GM12878 (cell line): ENCODE results near the gene IRX4. TPM values are rescaled to one million over a fixed set of nuclear protein-coding genes. Genes with fewer than 3 reads are reported as not detected.

Source experiments
- ATAC-seq: fragments of 200-7000 bp; cut with Tn5 transposase; 3 replicates; pipeline ENCODE4 v1.9.1; 2020; ENCODE audit warnings: mild to moderate bottlenecking, moderate library complexity
- BruUV-seq: library from RNA; stranded (reverse); fragments of 400-500 nt; replicated peaks from 2 replicates; lab custom pipeline; 2021; lab: Mats Ljungman, UMichigan
- CTCF ChIA-PET: fragments of 300-600 bp; sonication (Branson Sonifier 250); formaldehyde crosslinking; extraction: SDS; loops from one replicate; lab custom pipeline; 2021; ENCODE audit warnings: inconsistent platforms; lab: Yijun Ruan, JAX
- POLR2A ChIA-PET: fragments of 350-600 bp; formaldehyde crosslinking; extraction: SDS; loops from one replicate; lab custom pipeline; 2021; ENCODE audit warnings: inconsistent platforms; lab: Charles Lee
- RAD21 ChIA-PET: fragments of 300-600 bp; sonication (Branson Sonifier 250); formaldehyde crosslinking; loops from one replicate; lab custom pipeline; 2023; ENCODE audit warnings: antibody characterized with exemption; ENCODE audit not compliant: unreplicated experiment; lab: Charles Lee
- SMC1A ChIA-PET: fragments of 300-600 bp; sonication (Branson Sonifier 250); formaldehyde crosslinking; loops from one replicate; lab custom pipeline; 2023; ENCODE audit not compliant: unreplicated experiment, uncharacterized antibody; lab: Charles Lee
- DNase-seq: peaks from one replicate; pipeline ENCODE4 v3.0.0-alpha.2; 2011; ENCODE audit warnings: low read depth, low spot score
- FAIRE-seq: peaks from 3 replicates; lab custom pipeline; 2011; peaks lifted over from hg19 to GRCh38; lab: Jason Lieb, UNC
- H2AFZ ChIP-seq: 2 replicates; pipeline ENCODE4 v1.6.0; 2011; ENCODE audit warnings: low read depth, low read length, control low read depth; ENCODE audit not compliant: control insufficient read depth
- H3K27ac ChIP-seq: 2 replicates; pipeline ENCODE4 v1.5.1; 2011; ENCODE audit warnings: control low read depth; ENCODE audit not compliant: control insufficient read depth, insufficient read depth
- H3K27me3 ChIP-seq, 2 experiments: replicated peaks in 1 of 2; 2 replicates each; pipeline versions ENCODE4 v1.6.0 to v1.6.1; 2011; ENCODE audit warnings: low read length in 1 of 2; ENCODE audit not compliant: control insufficient read depth in 2 of 2, insufficient read depth in 2 of 2
- H3K36me3 ChIP-seq, 2 experiments: 2 replicates each; pipeline ENCODE4 v1.5.1; 2011; ENCODE audit warnings: low read length in 1 of 2; ENCODE audit not compliant: control insufficient read depth in 2 of 2, insufficient read depth in 2 of 2
- H3K4me1 ChIP-seq: 2 replicates; pipeline ENCODE4 v1.6.1; 2011; ENCODE audit warnings: mild to moderate bottlenecking, low read length, moderate library complexity, mixed read lengths; ENCODE audit not compliant: control insufficient read depth, insufficient read depth
- H3K4me2 ChIP-seq: 2 replicates; pipeline ENCODE4 v1.6.0; 2011; ENCODE audit warnings: control low read depth; ENCODE audit not compliant: control insufficient read depth, insufficient read depth
- H3K4me3 ChIP-seq: fragments of 200-600 bp; sonication (generic); 2 replicates; pipeline ENCODE4 v1.5.1; 2016
- H3K79me2 ChIP-seq: 2 replicates; pipeline ENCODE4 v1.6.0; 2011; ENCODE audit warnings: low read length; ENCODE audit not compliant: control insufficient read depth, insufficient read depth
- H3K9ac ChIP-seq: 2 replicates; pipeline ENCODE4 v1.8.0; 2011; ENCODE audit warnings: low read length, control low read depth, mixed read lengths; ENCODE audit not compliant: control insufficient read depth, insufficient read depth
- H3K9me3 ChIP-seq: replicated peaks from 3 replicates; pipeline ENCODE4 v1.5.1; 2011; ENCODE audit warnings: mild to moderate bottlenecking, low read length; ENCODE audit not compliant: control insufficient read depth, insufficient read depth
- H4K20me1 ChIP-seq: 2 replicates; pipeline ENCODE4 v1.6.0; 2011; ENCODE audit not compliant: control insufficient read depth, insufficient read depth
- BHLHE40 ChIP-seq, 2 experiments: fragments of 450-650 bp in 1 of 2; IDR thresholded peaks; 2 replicates each; pipeline ENCODE4 v1.6.1; 2011 to 2017; ENCODE audit warnings: low read depth in 2 of 2, borderline replicate concordance in 1 of 2, improper control_type of control experiment in 1 of 2, low read length in 1 of 2, mild to moderate bottlenecking in 1 of 2
- CBX5 ChIP-seq: sonication (generic); IDR thresholded peaks from 2 replicates; pipeline ENCODE4 v1.6.1; 2016; ENCODE audit warnings: low read depth, moderate library complexity, mild to moderate bottlenecking, inconsistent platforms
- LARP7 ChIP-seq: fragments of 450-650 bp; IDR thresholded peaks from 2 replicates; pipeline ENCODE4 v1.6.1; 2017; ENCODE audit warnings: mild to moderate bottlenecking
- SREBF2 ChIP-seq: IDR thresholded peaks from 2 replicates; pipeline ENCODE4 v1.6.1; 2012; ENCODE audit warnings: mild to moderate bottlenecking, low read length
- ZBED1 ChIP-seq: IDR thresholded peaks from 2 replicates; pipeline ENCODE4 v1.6.1; 2016; ENCODE audit warnings: borderline replicate concordance
- ZNF384 ChIP-seq: IDR thresholded peaks from 2 replicates; pipeline ENCODE4 v1.6.1; 2012; ENCODE audit warnings: low read depth, mild to moderate bottlenecking, low read length, improper control_type of control experiment, borderline replicate concordance
- ZNF687 ChIP-seq: fragments of 450-650 bp; IDR thresholded peaks from 2 replicates; pipeline ENCODE4 v1.6.1; 2017; ENCODE audit warnings: mild to moderate bottlenecking, moderate library complexity
- WGBS: methylation state at CpG from one replicate; pipeline ENCODE4 v1.1.6; 2016; ENCODE audit warnings: low lambda C conversion rate; ENCODE audit not compliant: insufficient replicate concordance, insufficient coverage; ENCODE audit errors: missing lambda C conversion rate; 5-methylcytosine and 5-hydroxymethylcytosine counted together
- in situ Hi-C: fragments of 300-500 bp; cut with MboI; formaldehyde crosslinking; loops from 9 replicates; pipeline ENCODE4 v1.14.3; 2018; ENCODE audit warnings: mixed read lengths
- intact Hi-C: fragments of 100-400 bp; cut with micrococcal nuclease; formaldehyde crosslinking; loops from one replicate; pipeline ENCODE4 v1.14.2; 2022; ENCODE audit not compliant: unreplicated experiment
- polyA plus RNA-seq, 11 experiments: library from polyadenylated mRNA; depleted of rRNA in 4 of 11; unstranded in 6 of 11; stranded (reverse) in 5 of 11; fragments of >200 nt; fragmentation: Nextera tagmentation in 4 of 11; fragmentation: Illumina TruSeq in 1 of 11; extraction: Ambion mirVana in 4 of 11; extraction: Trizol in 1 of 11; gene quantifications; 1 replicate in 1 of 11; 2 replicates in 10 of 11; pipeline versions ENCODE4 v1.2.1 to v1.2.3, GENCODE V29; 2011 to 2016; ENCODE audit warnings: inconsistent platforms in 2 of 11, missing spikeins in 2 of 11, low read depth in 1 of 11
- total RNA-seq, 4 experiments: library from RNA; depleted of rRNA in 3 of 4; stranded (reverse); fragments of >200 nt in 3 of 4; fragmentation: Illumina TruSeq in 1 of 4; extraction: Trizol in 1 of 4; gene quantifications; 2 replicates each; pipeline versions ENCODE4 v1.2.1 to v1.2.3, GENCODE V29; 2013 to 2021

Gene IRX4
- total and polyA plus RNA-seq, 10 of the 15 experiments (the other 5 are each of a cell fraction or from before 2014, with no cell fraction given) = not detected

GRCh38 chr5:1899201-1899600 is 16.5 kb upstream of the IRX4 start:
- 21% methylated on average over 5 of the region's 5 CpGs for WGBS
- ChIA-PET POLR2A (no interaction called here), CTCF (no interaction called here), SMC1A (no interaction called here), RAD21 (no interaction called here)
- no peaks in the 10 kb centered on the region for H3K79me2 ChIP-seq
- H3K27ac ChIP-seq = no peak overlapping the region
- H3K36me3 ChIP-seq = no peaks in the 10 kb centered on the region
- no peak overlapping the region for H3K4me3 ChIP-seq
- no peak overlapping the region for H3K9ac ChIP-seq
- H2AFZ ChIP-seq = no peak overlapping the region
- in situ Hi-C loops = no loop called here
- ATAC-seq (no peak), FAIRE-seq (no peak), DNase-seq (no peak)
- no TSS peak for BruUV-seq
- no peak overlapping the region for H3K4me2 ChIP-seq
- peaks cover 0 to under 1% of the 10 kb centered on the region in 2 experiments; a peak in 1 of 4 replicates for H3K27me3 ChIP-seq
- no peak for TF ChIP-seq SREBF2
- intact Hi-C loops = no loop called here
- H4K20me1 ChIP-seq = no peaks in the 10 kb centered on the region
- H3K4me1 ChIP-seq = no peaks in the 10 kb centered on the region
- no peaks in the 10 kb centered on the region; the same call in 2 of the 3 replicates for H3K9me3 ChIP-seq

GRCh38 chr5:1897816-1898450 is 15.2 kb upstream of the IRX4 start:
- Histone ChIP-seq H3K79me2 (no peaks in the 10 kb centered on the region), H3K36me3 (no peaks in the 10 kb centered on the region), H3K9me3 (no peaks in the 10 kb centered on the region; the same call in 2 of the 3 replicates), H3K4me2 (no peak overlapping the region), H3K4me3 (no peak overlapping the region), H3K27me3 (peaks cover 0 to 5% of the 10 kb centered on the region in 2 experiments; a peak in 2 of 4 replicates), H3K9ac (no peak overlapping the region), H4K20me1 (no peaks in the 10 kb centered on the region), H3K4me1 (no peaks in the 10 kb centered on the region), H3K27ac (no peak overlapping the region), H2AFZ (no peak overlapping the region)
- ATAC-seq (no peak), FAIRE-seq (no peak), DNase-seq (no peak)
- intact Hi-C loops = no loop called here
- ChIA-PET SMC1A (no interaction called here), POLR2A (no interaction called here), RAD21 (no interaction called here), CTCF (no interaction called here)
- no TSS peak for BruUV-seq
- 49% methylated on average over 18 of the region's 18 CpGs for WGBS
- in situ Hi-C loops = no loop called here
- TF ChIP-seq ZNF687 (no peak), ZBED1 (no peak), CBX5 (no peak), BHLHE40 (IDR thresholded peaks at IDR 0.05; ENCODE audit: borderline replicate concordance in 1 of 2, low read depth in 2 of 2, low read length in 1 of 2) (no peak), ZNF384 (no peak), LARP7 (no peak)
